NCI-H2196 (cell line): ENCODE measurements around the gene HEYL.
"Not testable (repeated sequence)": the region's sequence is repeated elsewhere in the genome, so short reads cannot be mapped to it uniquely, and the experiment has no call there.

Experiments
- DNase-seq: peaks from one replicate; lab custom pipeline; 2025; ENCODE audit not compliant: unreplicated experiment; lab: John Stamatoyannopoulos, UW

The HEYL gene

GRCh38 chr1:39613250-39613649 is 26.2 kb downstream of the HEYL start:
- no peak for DNase-seq

GRCh38 chr1:39609618-39610331 is 29.7 kb downstream of the HEYL start:
- no peak for DNase-seq

GRCh38 chr1:39608921-39609320 is 30.5 kb downstream of the HEYL start:
- DNase-seq = no peak

- DNase-seq = not testable (repeated sequence)
Observed at GRCh38 chr1:39603677-39604076, 35.8 kb downstream of the HEYL start.

- not testable (repeated sequence) for DNase-seq
Observed at GRCh38 chr1:39601667-39602255, 37.7 kb downstream of the HEYL start.

GRCh38 chr1:39596163-39596562 is 43.3 kb downstream of the HEYL start:
- DNase-seq = no peak

- no peak for DNase-seq
Observed at GRCh38 chr1:39593386-39593785, 46.1 kb downstream of the HEYL start.

- no peak for DNase-seq
Observed at GRCh38 chr1:39592069-39592468, 47.4 kb downstream of the HEYL start.

- DNase-seq = no peak
Observed at GRCh38 chr1:39590546-39590945, 48.9 kb downstream of the HEYL start.

- DNase-seq = no peak
Observed at GRCh38 chr1:39585933-39586332, 53.5 kb downstream of the HEYL start.

- DNase-seq = no peak
Observed at GRCh38 chr1:39576016-39576657, 63.3 kb downstream of the HEYL start.

- no peak for DNase-seq
Observed at GRCh38 chr1:39575191-39576015, 64.0 kb downstream of the HEYL start.

GRCh38 chr1:39574646-39575045 is 64.8 kb downstream of the HEYL start:
- no peak for DNase-seq
